ENCODE results near the gene FOXL3. TPM values are rescaled to one million over a fixed set of nuclear protein-coding genes. Genes with fewer than 3 reads are reported as not detected.

The FOXL3 gene
- total RNA-seq, 1 donor from 2014 or later, result not detected

DNA sequence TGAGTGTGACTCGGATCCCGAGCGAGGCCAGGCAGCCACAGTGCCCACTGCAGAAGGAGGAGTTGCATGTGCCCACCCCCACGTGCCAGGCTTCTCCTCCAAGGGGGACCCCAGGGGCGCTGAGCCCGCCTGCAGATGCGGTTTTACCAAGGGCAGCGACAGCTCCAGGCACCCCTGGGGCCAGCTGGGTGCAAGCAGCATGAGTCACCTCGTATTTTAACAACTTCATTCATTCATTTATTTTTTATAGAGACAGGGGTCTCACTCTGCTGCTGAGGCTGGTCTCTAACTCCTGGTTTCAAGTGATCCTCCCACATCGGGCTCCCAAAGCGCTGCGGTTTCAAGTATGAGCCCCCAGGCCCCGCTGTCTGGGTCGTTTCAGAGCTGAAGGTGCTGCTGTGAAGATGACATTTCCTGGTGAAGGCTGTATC, 1.3 kb upstream of the FOXL3 start:
- Mint-ChIP-seq H3K4me3 (ENCODE audit: low read depth) (no peak overlapping the region), H3K9me3 (ENCODE audit: low read depth) (no peaks in the 10 kb centered on the region), H3K27me3 (peaks cover 62% of the 10 kb centered on the region), H3K27ac (no peak overlapping the region), H3K36me3 (ENCODE audit: insufficient read depth) (no peaks in the 10 kb centered on the region), H3K4me1 (ENCODE audit: low read depth) (peaks cover 7% of the 10 kb centered on the region)
- TF ChIP-seq, protein P1, sequence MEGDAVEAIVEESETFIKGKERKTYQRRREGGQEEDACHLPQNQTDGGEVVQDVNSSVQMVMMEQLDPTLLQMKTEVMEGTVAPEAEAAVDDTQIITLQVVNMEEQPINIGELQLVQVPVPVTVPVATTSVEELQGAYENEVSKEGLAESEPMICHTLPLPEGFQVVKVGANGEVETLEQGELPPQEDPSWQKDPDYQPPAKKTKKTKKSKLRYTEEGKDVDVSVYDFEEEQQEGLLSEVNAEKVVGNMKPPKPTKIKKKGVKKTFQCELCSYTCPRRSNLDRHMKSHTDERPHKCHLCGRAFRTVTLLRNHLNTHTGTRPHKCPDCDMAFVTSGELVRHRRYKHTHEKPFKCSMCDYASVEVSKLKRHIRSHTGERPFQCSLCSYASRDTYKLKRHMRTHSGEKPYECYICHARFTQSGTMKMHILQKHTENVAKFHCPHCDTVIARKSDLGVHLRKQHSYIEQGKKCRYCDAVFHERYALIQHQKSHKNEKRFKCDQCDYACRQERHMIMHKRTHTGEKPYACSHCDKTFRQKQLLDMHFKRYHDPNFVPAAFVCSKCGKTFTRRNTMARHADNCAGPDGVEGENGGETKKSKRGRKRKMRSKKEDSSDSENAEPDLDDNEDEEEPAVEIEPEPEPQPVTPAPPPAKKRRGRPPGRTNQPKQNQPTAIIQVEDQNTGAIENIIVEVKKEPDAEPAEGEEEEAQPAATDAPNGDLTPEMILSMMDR (IDR thresholded peaks at IDR 0.05; ENCODE audit: unreplicated experiment), result no peak
- no peak for DNase-seq (ENCODE audit: low spot score, unreplicated experiment)

DNA sequence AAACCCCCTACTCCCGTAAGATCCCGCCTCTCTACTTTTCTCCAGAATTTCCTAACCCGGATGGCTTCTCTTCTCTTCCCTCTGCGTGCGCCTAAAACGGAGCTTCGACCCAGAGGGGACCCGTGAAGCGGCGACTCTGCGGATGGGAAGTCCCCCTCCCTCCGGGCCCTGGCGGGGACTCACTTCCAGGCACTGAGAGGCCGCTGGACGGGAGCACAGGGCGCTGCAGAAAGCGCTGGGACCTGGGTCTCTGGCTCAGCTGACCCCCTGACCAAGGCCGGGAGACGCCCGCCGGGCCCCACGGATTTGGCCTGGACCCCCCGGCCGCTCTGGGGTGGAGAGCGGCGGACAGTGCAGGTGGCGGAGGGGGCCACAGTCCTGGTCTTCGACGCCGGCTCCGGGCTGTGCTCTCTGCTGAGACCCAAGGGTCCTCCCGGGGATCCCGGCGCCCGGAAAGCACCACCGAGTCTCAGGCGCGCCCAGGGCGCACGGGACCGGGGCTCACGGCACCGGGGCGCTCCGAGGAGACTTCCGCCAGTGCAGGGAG, 688 bp upstream of the FOXL3 start:
- Mint-ChIP-seq H3K27me3 (peaks cover 65% of the 10 kb centered on the region), H3K27ac (no peak overlapping the region), H3K4me1 (ENCODE audit: low read depth) (peaks cover 8% of the 10 kb centered on the region), H3K4me3 (ENCODE audit: low read depth) (no peak overlapping the region), H3K9me3 (ENCODE audit: low read depth) (no peaks in the 10 kb centered on the region), H3K36me3 (ENCODE audit: insufficient read depth) (no peaks in the 10 kb centered on the region)
- TF ChIP-seq, protein P1 (IDR thresholded peaks at IDR 0.05; ENCODE audit: unreplicated experiment), result no peak
- no peak for DNase-seq (ENCODE audit: low spot score, unreplicated experiment)

DNA sequence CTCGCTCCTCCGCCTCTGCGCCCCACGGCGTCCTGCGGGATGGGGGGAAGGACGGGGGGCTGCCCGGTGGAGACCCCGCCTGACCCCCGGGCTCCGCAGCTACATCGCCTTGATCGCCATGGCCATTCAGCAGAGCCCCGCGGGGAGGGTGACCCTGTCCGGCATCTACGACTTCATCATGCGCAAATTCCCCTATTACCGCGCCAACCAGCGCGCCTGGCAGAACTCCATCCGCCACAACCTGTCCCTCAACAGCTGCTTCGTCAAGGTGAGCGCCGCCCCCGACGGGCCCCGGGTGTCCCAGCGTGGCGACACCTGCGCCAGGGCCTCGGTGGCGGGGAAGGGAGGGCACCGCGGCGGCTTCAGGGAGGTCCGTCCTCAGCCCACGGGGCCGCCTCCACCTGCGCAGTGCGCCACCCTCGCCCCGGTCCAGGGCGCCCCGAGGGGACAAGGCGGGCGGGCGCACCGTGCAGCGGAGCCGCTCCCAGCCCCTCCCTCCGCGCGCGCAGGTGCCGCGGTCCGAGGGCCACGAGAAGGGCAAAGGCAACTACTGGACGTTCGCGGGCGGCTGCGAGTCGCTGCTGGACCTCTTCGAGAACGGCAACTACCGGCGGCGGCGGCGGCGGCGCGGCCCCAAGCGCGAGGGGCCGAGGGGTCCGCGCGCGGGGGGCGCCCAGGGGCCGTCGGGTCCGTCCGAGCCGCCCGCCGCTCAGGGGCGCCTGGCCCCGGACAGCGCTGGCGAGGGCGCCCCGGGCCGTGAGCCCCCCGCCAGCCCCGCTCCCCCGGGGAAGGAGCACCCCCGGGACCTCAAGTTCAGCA, 793 bp downstream of the FOXL3 start:
- H3K36me3 Mint-ChIP-seq (ENCODE audit: insufficient read depth), result no peaks in the 10 kb centered on the region
- peaks cover 2% of the 10 kb centered on the region for H3K4me1 Mint-ChIP-seq (ENCODE audit: low read depth)
- DNase-seq (ENCODE audit: low spot score, unreplicated experiment), result no peak
- no peak overlapping the region for H3K27ac Mint-ChIP-seq
- TF ChIP-seq, protein P1 (IDR thresholded peaks at IDR 0.05; ENCODE audit: unreplicated experiment), result no peak
- H3K4me3 Mint-ChIP-seq (ENCODE audit: low read depth), result no peak overlapping the region
- H3K9me3 Mint-ChIP-seq (ENCODE audit: low read depth), result no peaks in the 10 kb centered on the region
- peaks cover 58% of the 10 kb centered on the region for H3K27me3 Mint-ChIP-seq

DNA sequence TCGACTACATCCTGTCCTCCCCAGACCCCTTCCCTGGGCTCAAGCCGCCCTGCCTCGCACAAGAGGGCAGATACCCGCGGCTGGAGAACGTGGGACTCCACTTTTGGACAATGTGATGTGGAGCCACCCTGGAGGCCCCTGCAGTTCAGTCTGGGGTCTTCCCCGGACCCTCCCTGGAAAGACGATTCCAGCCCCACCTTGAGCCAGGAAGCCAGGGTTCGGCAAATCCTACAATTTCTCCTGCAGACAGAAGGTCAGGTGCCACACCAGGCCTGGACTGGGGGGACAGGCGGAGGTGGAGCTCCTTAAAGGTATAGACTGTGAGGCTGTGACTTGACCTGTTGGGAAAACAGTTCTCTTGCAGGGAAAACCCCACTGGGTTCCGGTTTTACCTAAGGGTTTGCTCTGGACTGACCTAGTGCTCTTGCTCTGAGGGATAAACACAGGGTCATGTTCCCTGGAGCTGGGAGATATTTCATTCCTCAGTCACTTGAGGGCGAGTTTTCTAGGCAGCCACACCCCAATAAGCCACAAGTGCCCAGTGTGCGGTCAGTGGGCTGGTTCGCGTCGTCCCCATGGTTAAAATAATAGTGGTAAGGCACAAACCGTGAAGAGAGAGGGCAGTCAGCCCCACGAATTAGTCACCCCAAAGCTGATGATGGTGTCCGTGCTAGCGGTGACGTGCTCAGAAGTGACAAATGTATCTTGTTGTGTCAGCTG, 1.6 kb downstream of the FOXL3 start:
- H3K9me3 Mint-ChIP-seq (ENCODE audit: low read depth), result no peaks in the 10 kb centered on the region
- peaks cover 52% of the 10 kb centered on the region for H3K27me3 Mint-ChIP-seq
- peaks cover 2% of the 10 kb centered on the region for H3K4me1 Mint-ChIP-seq (ENCODE audit: low read depth)
- DNase-seq (ENCODE audit: low spot score, unreplicated experiment), result no peak
- H3K4me3 Mint-ChIP-seq (ENCODE audit: low read depth), result no peak overlapping the region
- TF ChIP-seq, protein P1 (IDR thresholded peaks at IDR 0.05; ENCODE audit: unreplicated experiment), result no peak
- no peaks in the 10 kb centered on the region for H3K36me3 Mint-ChIP-seq (ENCODE audit: insufficient read depth)
- no peak overlapping the region for H3K27ac Mint-ChIP-seq

DNA sequence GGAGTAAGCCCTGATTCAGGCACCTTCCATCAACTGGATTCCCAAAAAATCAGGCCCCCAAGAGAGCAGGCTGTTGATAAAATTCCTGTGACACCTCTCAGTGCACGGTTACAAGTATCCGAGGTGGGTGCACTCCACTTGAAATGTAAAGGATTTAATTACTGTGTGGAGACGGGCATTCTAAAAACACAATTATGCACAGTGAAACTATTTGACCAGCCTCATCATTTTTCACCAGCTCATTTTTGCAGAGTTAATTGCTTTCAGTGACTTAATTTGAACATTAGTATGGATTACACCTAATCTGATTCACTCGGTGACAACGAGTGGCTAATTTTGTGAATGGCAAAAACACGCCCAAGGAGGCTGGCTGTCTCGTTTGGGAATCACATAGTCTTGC, 2.3 kb downstream of the FOXL3 start:
- Mint-ChIP-seq H3K4me3 (ENCODE audit: low read depth) (no peak overlapping the region), H3K4me1 (ENCODE audit: low read depth) (peaks cover 2% of the 10 kb centered on the region), H3K27ac (no peak overlapping the region), H3K36me3 (ENCODE audit: insufficient read depth) (no peaks in the 10 kb centered on the region), H3K27me3 (peaks cover 52% of the 10 kb centered on the region), H3K9me3 (ENCODE audit: low read depth) (no peaks in the 10 kb centered on the region)
- no peak for DNase-seq (ENCODE audit: low spot score, unreplicated experiment)
- TF ChIP-seq, protein P1 (IDR thresholded peaks at IDR 0.05; ENCODE audit: unreplicated experiment), result no peak

All from progenitor cell of endocrine pancreas (in vitro differentiated cells).